A549 (cell line): ENCODE results near the gene PLEKHA1. TPM values are rescaled to one million over a fixed set of nuclear protein-coding genes. Genes with fewer than 3 reads are reported as not detected.

Experiments
- ATAC-seq, 2 experiments: fragments of 200-7000 bp in 1 of 2; fragments of >200 bp in 1 of 2; cut with Nextera tagmentation in 1 of 2; cut with Tn5 transposase in 1 of 2; 3 replicates each; pipeline versions ENCODE4 v1.8.0 to v1.9.1; 2018 to 2020; ENCODE audit warnings: mild to moderate bottlenecking in 1 of 2, moderate library complexity in 1 of 2
- CTCF ChIA-PET: fragments of 300-600 bp; sonication (Branson Sonifier 250); formaldehyde crosslinking; extraction: SDS; loops from one replicate; lab custom pipeline; 2021; ENCODE audit warnings: antibody characterized with exemption, inconsistent platforms; lab: Yijun Ruan, JAX
- POLR2A ChIA-PET: fragments of 350-600 bp; formaldehyde crosslinking; extraction: SDS; loops from one replicate; lab custom pipeline; 2021; ENCODE audit warnings: antibody characterized with exemption, inconsistent platforms; lab: Yijun Ruan, JAX
- DNase-seq, 2 experiments: peaks; one replicate each; pipeline versions ENCODE4 v3.0.0 to v3.0.0-alpha.2; 2011 to 2016; ENCODE audit warnings: low read depth in 1 of 2, low spot score in 1 of 2
- FAIRE-seq: peaks from 2 replicates; lab custom pipeline; 2011; peaks lifted over from hg19 to GRCh38; lab: Jason Lieb, UNC
- H3K27ac ChIP-seq, 2 experiments: fragments of >200 bp; sonication (Bioruptor Twin); formaldehyde crosslinking; 3 replicates each; pipeline ENCODE4 v1.5.1; 2016 to 2017
- H3K4me1 ChIP-seq: fragments of >200 bp; sonication (Bioruptor Twin); formaldehyde crosslinking; 3 replicates; pipeline ENCODE4 v1.6.1; 2016
- H3K4me2 ChIP-seq: fragments of >200 bp; sonication (Bioruptor Twin); formaldehyde crosslinking; 3 replicates; pipeline ENCODE4 v1.6.1; 2016
- H3K4me3 ChIP-seq: fragments of >200 bp; sonication (Bioruptor Twin); formaldehyde crosslinking; 3 replicates; pipeline ENCODE4 v1.5.1; 2016
- H3K9me3 ChIP-seq: fragments of >200 bp; sonication (Bioruptor Twin); formaldehyde crosslinking; 3 replicates; pipeline ENCODE4 v1.6.1; 2016
- CBX8 ChIP-seq: fragments of 200-600 bp; sonication (generic); IDR thresholded peaks from 2 replicates; pipeline ENCODE4 v1.6.1; 2016
- CHD2 ChIP-seq: fragments of 150-350 bp; IDR thresholded peaks from 2 replicates; pipeline ENCODE4 v1.6.1; 2014; ENCODE audit warnings: low read length; ENCODE audit not compliant: partially characterized antibody
- FOSL2 ChIP-seq, 2 experiments: fragments of 450-650 bp in 1 of 2; fragments of >200 bp in 1 of 2; sonication (Bioruptor Twin) in 1 of 2; formaldehyde crosslinking; IDR thresholded peaks; 2 replicates each; pipeline versions ENCODE4 v1.5.0 to v1.6.1; 2016 to 2020; ENCODE audit warnings: mild to moderate bottlenecking in 1 of 2, moderate library complexity in 1 of 2
- JUN ChIP-seq, 2 experiments: fragments of >200 bp; sonication (Bioruptor Twin); formaldehyde crosslinking; IDR thresholded peaks; 2 replicates in 1 of 2; 3 replicates in 1 of 2; pipeline ENCODE4 v1.6.1; 2016 to 2017
- JUNB ChIP-seq: fragments of >200 bp; sonication (Bioruptor Twin); formaldehyde crosslinking; IDR thresholded peaks from 2 replicates; pipeline ENCODE4 v1.6.1; 2016
- KDM1A ChIP-seq: fragments of 200-600 bp; sonication (generic); IDR thresholded peaks from 2 replicates; pipeline ENCODE4 v1.6.1; 2016; ENCODE audit warnings: low read depth, mild to moderate bottlenecking
- MAZ ChIP-seq: fragments of 150-350 bp; IDR thresholded peaks from 2 replicates; pipeline ENCODE4 v1.6.1; 2014; ENCODE audit warnings: antibody characterized with exemption, low read depth, low read length, borderline replicate concordance
- NR3C1 ChIP-seq: fragments of >200 bp; sonication (Bioruptor Twin); formaldehyde crosslinking; IDR thresholded peaks from 3 replicates; pipeline ENCODE4 v1.6.1; 2017
- PHF8 ChIP-seq: fragments of 200-600 bp; sonication (generic); IDR thresholded peaks from 2 replicates; pipeline ENCODE4 v1.6.1; 2016; ENCODE audit warnings: low read depth, mild to moderate bottlenecking, antibody characterized with exemption, moderate library complexity, borderline replicate concordance
- SMC3 ChIP-seq: fragments of >200 bp; sonication (Bioruptor Twin); formaldehyde crosslinking; IDR thresholded peaks from 3 replicates; pipeline ENCODE4 v1.6.1; 2018; ENCODE audit warnings: inconsistent platforms
- ZNF302 ChIP-seq: fragments of 250-450 bp; sonication (Bioruptor Pico); IDR thresholded peaks from 2 replicates; pipeline ENCODE4 v1.9.0; 2021; ENCODE audit warnings: inconsistent platforms, mild to moderate bottlenecking, moderate library complexity
- WGBS: methylation state at CpG from one replicate; pipeline ENCODE4 v1.1.6; 2017; ENCODE audit errors: missing lambda C conversion rate; 5-methylcytosine and 5-hydroxymethylcytosine counted together
- polyA plus RNA-seq, 4 experiments: library from polyadenylated mRNA; depleted of rRNA in 3 of 4; stranded (reverse); fragments of >200 nt; fragmentation: RNase III in 1 of 4; extraction: RNeasy Plus Mini Kit Qiagen cat#74134 plus additional on column Dnase treatment in 1 of 4; gene quantifications; 2 replicates in 3 of 4; 3 replicates in 1 of 4; pipeline ENCODE4 v1.2.3, GENCODE V29; 2011 to 2017
- TF ChIP-seq, protein P1 (sequence below): fragments of >200 bp; sonication (Bioruptor Twin); formaldehyde crosslinking; IDR thresholded peaks from 3 replicates; pipeline ENCODE4 v1.6.1; 2016
- TF ChIP-seq, protein P2 (sequence below): IDR thresholded peaks from 2 replicates; pipeline ENCODE4 v1.6.1; 2012
- TF ChIP-seq, protein P3 (sequence below): fragments of 150-350 bp; IDR thresholded peaks from 2 replicates; pipeline ENCODE4 v1.6.1; 2014; ENCODE audit warnings: low read depth, mild to moderate bottlenecking, low read length
- TF ChIP-seq, protein P4 (sequence below): fragments of 200-600 bp; sonication (generic); IDR thresholded peaks from 2 replicates; pipeline ENCODE4 v1.6.1; 2016; ENCODE audit warnings: antibody characterized with exemption, mild to moderate bottlenecking, moderate library complexity

The PLEKHA1 gene
- polyA plus RNA-seq, 2 of the 4 experiments (the other 2 are of a cell fraction) = 26.7 to 62.4 TPM

DNA sequence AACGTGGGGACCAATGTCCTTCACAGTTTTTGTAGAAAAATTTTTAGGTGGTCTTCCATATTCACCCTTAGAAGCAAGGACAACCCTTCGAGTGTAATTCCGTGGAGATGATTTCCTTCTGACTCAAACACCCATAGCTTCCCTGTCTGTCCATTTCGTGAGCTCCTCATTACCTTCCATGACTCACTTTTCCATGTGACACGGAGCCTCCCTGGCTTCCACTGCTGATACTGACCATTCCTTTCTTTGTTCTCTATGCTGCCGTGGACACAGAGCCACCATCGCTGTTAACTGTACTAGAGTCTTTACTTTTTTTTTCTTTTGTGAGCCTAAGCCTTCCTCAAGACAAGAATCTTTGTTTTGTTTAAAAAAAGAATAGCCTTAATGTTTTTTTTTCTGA, 67.5 kb downstream of the PLEKHA1 start:
- FAIRE-seq (no peak), DNase-seq (peak; percentile 58 to 78), ATAC-seq (peak; percentile 92 to 93)
- TF ChIP-seq NR3C1 (no peak), JUNB (peak; percentile 30; the same call in 1 of the 2 replicates), KDM1A (no peak), SMC3 (0 out of 3 replicates have a peak, but pooled peaks have one; percentile 6), FOSL2 (IDR thresholded peaks at IDR 0.05) (no peak), FOSL2 (CRISPR knock-in tag; IDR thresholded peaks at IDR 0.05) (peak; percentile 60), MAZ (no peak), CBX8 (no peak)
- TF ChIP-seq, protein P1, sequence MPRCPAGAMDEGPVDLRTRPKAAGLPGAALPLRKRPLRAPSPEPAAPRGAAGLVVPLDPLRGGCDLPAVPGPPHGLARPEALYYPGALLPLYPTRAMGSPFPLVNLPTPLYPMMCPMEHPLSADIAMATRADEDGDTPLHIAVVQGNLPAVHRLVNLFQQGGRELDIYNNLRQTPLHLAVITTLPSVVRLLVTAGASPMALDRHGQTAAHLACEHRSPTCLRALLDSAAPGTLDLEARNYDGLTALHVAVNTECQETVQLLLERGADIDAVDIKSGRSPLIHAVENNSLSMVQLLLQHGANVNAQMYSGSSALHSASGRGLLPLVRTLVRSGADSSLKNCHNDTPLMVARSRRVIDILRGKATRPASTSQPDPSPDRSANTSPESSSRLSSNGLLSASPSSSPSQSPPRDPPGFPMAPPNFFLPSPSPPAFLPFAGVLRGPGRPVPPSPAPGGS = no peak
- POLR2A ChIA-PET = interaction anchor here (0.8 to 1.0 kb wide), 2 partner anchors 27 to 379 kb away, joined by 3 read pairs; no protein-coding TSS in a partner anchor
- peaks cover 16% of the 10 kb centered on the region; the same call in 2 of the 3 replicates for H3K4me1 ChIP-seq
- H3K9me3 ChIP-seq = no peaks in the 10 kb centered on the region
- peak overlapping the region; percentile 52 for H3K4me2 ChIP-seq
- no peak overlapping the region for H3K4me3 ChIP-seq
- WGBS = 15% methylated on average over 7 of the region's 7 CpGs
- peak overlapping the region; percentile 30 to 52; a peak in 3 of 6 replicates for H3K27ac ChIP-seq
- CTCF ChIA-PET = interaction anchor here (0.6 to 5.7 kb wide), 8 partner anchors 11 to 144 kb away, joined by 3 to 48 read pairs (median 3); partner anchors contain the start of gene HTRA1

DNA sequence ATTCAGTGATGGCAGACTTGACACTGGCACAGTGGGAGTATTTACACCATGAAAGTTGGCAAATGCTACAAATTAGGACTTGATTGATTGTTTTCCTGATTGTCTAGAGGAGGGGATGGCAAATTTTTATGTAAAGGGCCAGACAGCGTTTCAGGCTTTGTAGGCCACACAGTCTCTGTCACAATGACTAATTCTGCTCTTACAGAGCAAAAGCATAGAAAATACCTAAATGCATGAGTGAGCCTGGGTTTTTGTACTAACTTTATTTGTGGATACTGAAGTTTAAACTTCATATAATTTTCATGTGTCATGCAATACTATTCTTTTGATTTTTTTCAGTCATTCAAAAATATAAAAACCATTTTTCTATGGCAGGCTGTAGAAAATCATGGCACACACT, 71.0 kb downstream of the PLEKHA1 start:
- Histone ChIP-seq H3K4me2 (no peak overlapping the region), H3K4me3 (no peak overlapping the region), H3K9me3 (no peaks in the 10 kb centered on the region), H3K27ac (no peak overlapping the region), H3K4me1 (peaks cover 16% of the 10 kb centered on the region; the same call in 2 of the 3 replicates)
- no peak for FAIRE-seq
- TF ChIP-seq, protein P1 = no peak
- TF ChIP-seq, protein P2, sequence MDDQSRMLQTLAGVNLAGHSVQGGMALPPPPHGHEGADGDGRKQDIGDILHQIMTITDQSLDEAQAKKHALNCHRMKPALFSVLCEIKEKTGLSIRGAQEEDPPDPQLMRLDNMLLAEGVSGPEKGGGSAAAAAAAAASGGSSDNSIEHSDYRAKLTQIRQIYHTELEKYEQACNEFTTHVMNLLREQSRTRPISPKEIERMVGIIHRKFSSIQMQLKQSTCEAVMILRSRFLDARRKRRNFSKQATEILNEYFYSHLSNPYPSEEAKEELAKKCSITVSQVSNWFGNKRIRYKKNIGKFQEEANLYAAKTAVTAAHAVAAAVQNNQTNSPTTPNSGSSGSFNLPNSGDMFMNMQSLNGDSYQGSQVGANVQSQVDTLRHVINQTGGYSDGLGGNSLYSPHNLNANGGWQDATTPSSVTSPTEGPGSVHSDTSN = no peak
- TF ChIP-seq, protein P3, sequence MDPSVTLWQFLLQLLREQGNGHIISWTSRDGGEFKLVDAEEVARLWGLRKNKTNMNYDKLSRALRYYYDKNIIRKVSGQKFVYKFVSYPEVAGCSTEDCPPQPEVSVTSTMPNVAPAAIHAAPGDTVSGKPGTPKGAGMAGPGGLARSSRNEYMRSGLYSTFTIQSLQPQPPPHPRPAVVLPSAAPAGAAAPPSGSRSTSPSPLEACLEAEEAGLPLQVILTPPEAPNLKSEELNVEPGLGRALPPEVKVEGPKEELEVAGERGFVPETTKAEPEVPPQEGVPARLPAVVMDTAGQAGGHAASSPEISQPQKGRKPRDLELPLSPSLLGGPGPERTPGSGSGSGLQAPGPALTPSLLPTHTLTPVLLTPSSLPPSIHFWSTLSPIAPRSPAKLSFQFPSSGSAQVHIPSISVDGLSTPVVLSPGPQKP = no peak
- TF ChIP-seq JUN (IDR thresholded peaks at IDR 0.05) (no peak), CBX8 (no peak), ZNF302 (no peak), SMC3 (no peak), CHD2 (no peak), PHF8 (no peak)
- TF ChIP-seq, protein P4, sequence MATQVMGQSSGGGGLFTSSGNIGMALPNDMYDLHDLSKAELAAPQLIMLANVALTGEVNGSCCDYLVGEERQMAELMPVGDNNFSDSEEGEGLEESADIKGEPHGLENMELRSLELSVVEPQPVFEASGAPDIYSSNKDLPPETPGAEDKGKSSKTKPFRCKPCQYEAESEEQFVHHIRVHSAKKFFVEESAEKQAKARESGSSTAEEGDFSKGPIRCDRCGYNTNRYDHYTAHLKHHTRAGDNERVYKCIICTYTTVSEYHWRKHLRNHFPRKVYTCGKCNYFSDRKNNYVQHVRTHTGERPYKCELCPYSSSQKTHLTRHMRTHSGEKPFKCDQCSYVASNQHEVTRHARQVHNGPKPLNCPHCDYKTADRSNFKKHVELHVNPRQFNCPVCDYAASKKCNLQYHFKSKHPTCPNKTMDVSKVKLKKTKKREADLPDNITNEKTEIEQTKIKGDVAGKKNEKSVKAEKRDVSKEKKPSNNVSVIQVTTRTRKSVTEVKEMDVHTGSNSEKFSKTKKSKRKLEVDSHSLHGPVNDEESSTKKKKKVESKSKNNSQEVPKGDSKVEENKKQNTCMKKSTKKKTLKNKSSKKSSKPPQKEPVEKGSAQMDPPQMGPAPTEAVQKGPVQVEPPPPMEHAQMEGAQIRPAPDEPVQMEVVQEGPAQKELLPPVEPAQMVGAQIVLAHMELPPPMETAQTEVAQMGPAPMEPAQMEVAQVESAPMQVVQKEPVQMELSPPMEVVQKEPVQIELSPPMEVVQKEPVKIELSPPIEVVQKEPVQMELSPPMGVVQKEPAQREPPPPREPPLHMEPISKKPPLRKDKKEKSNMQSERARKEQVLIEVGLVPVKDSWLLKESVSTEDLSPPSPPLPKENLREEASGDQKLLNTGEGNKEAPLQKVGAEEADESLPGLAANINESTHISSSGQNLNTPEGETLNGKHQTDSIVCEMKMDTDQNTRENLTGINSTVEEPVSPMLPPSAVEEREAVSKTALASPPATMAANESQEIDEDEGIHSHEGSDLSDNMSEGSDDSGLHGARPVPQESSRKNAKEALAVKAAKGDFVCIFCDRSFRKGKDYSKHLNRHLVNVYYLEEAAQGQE = no peak
- WGBS = 90% methylated on average over 1 of the region's 1 CpG
- ChIA-PET POLR2A (no interaction called here), CTCF (interaction anchor here (1.7 to 1.9 kb wide), 2 partner anchors 10 to 147 kb away, joined by 5 read pairs; no protein-coding TSS in a partner anchor)
- no peak for ATAC-seq
- DNase-seq = no peak
